ENCODE measurements around the gene METTL1.

DNA sequence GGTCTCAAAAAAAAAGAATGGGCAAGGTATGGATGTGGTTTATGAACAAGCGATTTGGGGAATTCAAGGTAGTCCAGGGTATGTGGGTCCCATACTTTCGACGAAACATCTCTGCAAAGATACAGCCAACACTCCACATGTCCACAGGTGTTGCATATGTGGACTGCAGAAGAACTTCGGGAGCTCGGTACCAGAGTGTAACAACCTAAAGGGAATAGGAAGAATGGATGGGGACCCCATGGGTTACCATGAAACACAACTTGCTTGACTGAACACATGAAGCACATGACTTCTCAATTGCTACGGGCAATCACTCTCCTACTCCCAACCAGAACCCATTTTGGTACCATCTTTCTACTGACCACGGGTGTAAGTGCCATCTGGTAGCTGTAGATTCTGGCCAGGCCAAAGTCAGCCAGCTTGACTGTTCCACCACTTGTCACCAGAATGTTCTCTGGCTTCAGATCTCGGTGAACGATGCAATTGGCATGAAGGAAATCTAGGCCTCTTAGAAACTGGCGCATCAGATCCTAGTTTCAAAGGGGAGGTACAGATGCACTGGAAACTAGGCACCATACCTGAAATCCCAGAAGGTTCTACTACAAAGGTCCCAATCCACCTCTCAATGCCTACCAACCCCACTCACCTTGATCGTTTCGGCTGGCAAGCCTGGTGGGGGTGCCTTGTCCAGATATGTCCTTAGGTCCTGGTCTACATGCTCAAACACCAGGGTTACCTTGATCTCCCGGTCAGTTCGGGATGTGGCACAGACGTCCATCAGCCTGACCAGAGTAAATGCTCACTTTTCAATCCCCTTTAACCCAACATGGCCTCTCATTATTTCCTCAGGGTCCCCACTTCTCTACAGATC, 21.1 kb downstream of the METTL1 start:
- TF ChIP-seq CTCF (IDR thresholded peaks at IDR 0.05) (no peak), POLR2A (IDR thresholded peaks at IDR 0.05) (no peak)

All from heart left ventricle (tissue), 13 donors.